Activated CD8-positive, alpha-beta memory T cell treated with anti-CD3 and anti-CD28 coated beads for 4 hours (primary cell): ENCODE results near the gene NLRP8.
"Not testable (repeated sequence)": the region's sequence is repeated elsewhere in the genome, so short reads cannot be mapped to it uniquely, and the experiment has no call there.

Experiments
- DNase-seq, 2 donors: peaks; one replicate each; pipeline ENCODE4 v3.0.0-alpha.2; 2020; ENCODE audit warnings: low read depth in 2 of 2

NLRP8 gene

DNA sequence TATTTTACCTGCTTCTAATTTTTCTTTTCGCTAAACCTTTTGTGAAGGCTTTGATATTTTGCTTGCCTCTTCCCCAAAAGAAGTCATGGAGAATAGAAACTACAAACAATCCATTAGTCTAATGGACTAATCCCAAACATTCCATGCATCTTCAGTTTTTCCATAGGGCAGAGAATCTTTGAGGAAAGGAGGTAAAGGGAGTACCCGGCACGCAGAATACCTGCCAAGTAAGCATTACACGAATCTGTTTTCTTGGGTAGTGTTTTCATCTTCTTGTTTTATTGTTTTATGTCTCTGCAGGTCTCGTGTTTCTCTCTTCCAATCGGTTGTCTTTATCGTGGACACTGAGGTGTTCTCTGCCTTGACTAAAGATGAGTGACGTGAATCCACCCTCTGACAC, at the start of gene NLRP8:
NLRP8 (plus strand) TSS at position 301 of the 400 bp plus-strand sequence.
- no peak for DNase-seq

DNA sequence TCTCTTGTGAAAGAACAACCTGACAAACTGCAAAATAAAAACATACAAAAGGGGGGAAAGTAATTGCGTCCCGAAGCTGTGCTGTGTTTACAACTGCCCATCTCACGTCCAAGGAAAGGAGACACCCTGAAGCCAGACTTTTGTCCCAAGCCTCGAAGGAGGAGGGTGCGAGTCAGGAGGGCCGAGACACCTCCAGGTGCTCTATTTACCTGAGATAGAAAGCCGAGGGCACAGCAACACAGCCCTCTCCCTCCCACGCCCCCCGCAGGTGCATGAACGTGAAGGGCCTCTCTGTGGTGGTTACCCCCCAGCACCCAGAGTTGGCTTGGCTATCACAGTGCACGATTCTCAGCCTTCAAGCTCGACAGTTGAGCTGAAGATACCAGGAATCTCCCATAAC, 48.7 kb upstream of the NLRP8 start:
- no peak for DNase-seq

DNA sequence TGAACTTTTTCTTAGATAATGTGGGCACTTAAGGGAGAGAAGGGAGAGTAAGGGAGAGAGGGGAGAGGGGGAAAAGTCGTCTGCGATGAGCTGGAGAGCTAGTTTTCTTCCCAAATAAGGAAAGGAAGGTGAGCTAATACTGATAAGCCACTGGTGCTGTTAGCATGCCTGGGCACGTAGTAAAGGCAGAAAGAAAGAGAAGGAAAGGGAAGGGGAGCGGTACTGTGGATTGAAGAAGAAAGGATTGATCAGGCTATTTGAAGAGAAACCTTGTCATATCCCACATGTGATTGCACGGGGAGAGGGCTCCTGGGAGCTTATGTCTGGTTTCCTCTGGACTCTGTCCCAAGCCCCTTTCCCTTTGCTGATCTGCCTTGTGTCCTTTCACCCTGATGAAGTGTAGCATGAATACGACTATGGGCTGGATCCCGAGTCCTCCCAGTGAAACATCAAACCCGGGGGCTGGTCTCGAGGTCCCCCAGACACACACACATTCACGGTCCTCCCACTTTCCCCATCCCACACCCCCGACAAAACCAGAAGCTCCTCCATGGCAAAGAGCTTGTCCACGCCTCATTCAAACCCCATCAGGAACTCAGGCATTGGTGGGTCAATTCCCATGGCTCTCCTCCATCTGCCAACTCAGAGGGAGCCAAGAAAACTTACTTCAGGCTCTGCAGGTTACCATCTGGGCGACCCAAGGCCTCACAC, 46.1 kb upstream of the NLRP8 start:
- no peak for DNase-seq

DNA sequence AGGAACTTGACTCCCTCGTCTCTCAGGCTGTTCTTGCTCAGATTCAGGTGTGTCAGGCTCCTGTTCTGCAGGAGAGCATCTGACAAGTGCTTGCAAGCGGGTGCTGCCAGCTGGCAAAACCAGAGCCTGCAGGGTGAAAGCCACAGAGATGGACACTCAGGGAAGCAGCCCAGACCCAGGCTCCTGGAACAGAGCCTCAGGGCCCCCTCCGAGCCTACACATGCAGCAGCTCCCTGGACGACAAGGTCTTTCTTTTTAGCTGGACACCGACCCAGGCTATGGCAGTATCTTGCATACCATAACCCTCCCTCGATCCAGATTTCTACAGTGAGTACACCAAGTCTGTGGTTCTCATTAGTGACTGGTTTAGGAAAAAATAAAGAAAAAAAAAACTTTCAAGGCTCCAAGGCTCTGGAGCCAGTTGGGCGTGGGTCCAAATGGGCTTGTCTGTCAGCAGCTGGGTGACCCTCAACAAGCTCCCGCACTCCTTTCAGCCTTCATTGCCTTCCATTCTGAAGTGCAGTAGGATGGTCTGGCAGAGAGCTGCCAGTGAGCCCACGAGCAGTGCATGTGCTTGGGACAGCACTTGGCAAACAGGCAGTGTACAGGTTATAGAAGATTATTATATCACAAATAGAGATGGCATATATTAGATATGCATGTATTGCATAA, 45.4 kb upstream of the NLRP8 start:
- DNase-seq, result no peak

DNA sequence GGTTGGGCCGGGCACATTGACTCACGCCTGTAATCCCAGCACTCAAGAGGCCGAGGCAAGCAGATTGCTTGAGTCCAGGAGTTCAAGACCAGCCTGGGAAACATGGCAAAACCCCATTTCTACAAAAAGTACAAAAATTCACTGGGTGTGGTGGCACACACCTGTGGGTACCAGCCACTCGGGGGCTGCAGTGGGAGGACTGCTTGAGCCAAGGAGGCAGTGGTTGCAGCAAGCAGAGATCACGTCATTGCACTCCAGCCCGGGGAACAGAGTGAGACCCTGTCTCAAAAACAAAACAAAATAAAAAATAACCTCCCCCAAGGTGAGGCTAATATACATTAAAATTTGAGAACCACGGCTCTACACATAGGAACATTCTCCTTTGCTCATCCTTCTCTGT, 40.3 kb upstream of the NLRP8 start:
- no peak for DNase-seq

DNA sequence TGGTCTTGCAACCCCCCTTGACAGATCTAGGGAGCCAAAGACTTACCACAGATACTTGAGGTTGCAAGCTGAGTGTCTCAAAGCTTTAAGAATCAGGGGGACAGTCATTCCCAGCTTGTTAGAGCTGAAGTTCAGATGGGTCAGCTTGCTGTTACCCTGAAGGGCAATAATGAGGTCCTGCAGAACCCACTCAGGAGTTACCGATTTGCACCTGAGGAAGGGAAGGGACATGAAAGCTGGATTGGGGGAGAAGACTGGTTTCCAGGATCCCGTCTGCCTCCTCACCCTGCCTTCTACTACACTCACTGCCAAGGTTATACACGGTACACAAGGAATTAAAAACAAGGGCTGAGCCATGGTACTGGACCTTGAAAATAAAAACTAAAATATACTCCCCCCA, 39.9 kb upstream of the NLRP8 start:
- DNase-seq, result no peak

DNA sequence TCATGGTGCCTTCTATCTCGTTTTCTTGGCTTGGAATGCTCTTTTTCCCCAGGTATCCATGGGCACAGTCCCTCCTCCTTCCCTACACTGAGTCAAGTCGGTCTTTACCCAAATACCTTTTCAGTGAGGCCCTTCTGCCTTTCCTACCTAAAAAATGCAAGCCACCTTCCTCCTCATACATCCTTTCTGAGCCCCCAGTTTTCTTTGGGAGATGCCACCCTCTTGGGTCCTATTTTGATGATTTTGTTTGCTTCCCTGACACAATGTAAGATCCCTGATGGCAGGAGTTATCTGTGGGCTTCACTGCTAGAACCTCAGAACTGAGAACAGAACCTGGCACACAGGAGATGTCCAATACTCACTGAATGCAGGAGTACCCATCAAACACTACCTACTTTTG, 37.8 kb upstream of the NLRP8 start:
- DNase-seq, result no peak

DNA sequence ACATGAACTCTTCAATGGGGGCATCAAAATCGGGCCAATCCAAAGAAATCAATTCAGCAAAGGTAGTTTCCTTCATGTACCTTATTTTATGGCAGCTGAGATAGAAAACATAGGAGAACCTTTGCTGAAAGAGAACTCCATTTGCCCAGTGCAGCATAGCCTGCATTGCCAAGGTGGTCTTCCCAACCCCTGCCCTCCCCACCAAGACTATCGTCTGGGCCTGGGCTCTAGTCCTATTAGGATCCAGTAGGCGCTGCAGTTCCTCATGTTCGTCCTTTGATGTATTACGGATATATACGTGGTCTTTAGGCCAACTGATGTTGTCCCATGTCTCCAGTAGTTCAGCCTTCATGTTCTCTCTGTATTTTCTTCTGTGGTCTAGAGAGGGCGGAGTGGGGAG, 34.7 kb upstream of the NLRP8 start:
- no peak for DNase-seq

DNA sequence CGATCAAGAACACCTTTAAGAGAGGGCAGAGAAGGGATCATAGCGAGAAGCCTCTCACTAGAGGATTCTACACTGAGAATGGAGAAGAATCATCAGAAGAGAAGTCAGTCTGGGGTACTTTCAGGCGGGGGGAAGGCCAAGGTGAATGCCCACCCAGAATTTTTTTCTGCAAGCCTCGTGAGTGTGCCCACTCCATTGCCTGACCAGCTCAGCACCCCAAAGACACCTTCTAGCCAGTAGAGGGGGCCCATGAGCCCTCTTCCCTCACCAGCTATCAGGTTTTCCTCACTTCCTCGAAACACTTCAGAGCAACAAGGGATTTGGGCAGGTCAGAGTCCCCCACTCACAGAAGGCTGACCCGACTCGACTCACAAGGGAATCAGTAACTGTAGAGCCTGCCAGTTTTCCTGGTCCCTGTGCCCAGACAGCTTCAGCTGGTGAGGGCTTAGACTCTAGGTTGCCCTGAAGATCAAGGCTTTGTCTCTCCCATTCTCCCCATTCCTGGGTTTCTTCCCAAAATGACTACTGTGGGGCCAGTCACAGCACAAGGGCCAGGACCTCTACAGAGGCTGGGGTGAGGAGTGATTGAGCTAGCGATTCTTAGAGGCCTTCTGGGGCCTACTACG, 33.9 kb upstream of the NLRP8 start:
- no peak for DNase-seq

DNA sequence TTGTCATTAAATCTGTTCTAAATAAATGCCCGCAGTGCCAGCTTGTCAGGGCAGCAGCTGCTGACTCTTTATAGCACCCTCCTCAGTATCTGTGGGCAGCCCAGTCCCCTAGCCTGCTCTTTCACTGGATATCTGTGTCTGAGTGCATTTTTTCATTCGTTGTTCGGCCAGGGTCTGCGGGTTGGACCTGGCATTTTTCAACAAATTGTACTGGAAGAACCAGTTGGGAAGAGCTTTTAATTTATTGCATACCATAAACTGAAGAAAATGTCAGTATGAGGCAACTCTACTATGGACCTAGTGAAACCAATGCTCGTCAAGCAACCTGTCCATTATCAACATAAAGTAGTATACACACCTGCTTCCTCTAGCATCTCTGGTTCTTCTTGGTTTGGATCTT, 24.1 kb upstream of the NLRP8 start:
- DNase-seq, result no peak

DNA sequence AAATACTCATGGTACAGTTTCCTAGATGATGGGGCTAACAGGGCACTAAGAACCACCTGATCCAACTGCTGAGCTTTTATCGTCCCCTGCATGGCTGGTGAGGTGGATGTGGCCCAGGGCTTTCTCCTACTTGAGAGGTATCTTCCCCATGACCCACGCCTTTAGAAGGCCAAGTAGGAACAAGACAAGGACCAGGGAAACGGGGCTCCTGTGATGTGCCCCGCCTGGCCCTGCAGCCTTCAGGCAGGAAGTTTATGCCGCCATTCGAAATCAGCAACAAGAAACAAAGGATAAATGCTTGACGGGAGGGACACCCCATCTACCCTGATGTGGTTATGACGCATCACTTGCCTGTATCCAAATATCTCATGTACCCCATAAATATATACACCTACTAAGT, 19.6 kb upstream of the NLRP8 start:
- DNase-seq, result no peak

DNA sequence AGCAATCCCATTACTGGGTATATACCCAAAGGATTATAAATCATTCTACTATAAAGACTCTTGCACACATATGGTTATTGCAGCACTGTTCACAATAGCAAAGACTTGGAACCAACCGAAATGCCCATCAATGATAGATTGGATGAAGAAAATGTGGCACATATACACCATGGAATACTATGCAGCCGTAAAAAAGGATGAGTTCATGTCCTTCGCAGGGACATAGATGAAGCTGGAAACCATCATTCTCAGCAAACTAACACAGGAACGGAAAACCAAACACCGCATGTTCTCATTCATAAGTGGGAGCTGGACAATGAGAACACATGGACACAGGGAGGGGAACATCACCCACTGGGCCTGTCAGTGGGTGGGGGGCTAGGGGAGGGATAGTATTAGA, 18.4 kb upstream of the NLRP8 start:
- DNase-seq, result not testable (repeated sequence)

DNA sequence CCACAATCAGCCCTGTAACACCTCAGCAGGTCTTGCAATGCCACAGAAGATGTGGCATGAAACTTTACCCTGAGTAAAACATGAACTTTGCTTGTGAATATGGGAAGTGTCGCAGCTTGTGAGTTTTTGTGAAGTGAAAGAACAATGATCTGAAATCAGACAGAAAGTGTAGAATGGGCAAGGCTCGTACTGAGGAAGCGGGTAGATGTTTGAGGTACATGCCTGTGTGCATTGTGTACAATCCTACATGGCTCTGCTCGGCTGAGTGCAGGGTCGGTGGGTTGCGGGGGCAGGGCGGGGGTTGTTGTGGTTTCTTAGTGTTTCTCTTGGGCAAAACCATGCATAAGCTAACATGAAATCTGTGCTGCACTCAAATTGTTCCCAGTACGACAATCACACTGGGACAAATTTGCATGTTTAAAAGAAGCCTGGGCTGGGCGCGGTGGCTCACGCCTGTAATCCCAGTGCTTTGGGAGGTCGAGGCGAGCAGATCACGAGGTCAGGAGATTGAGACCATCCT, 16.6 kb upstream of the NLRP8 start:
- DNase-seq, result no peak

DNA sequence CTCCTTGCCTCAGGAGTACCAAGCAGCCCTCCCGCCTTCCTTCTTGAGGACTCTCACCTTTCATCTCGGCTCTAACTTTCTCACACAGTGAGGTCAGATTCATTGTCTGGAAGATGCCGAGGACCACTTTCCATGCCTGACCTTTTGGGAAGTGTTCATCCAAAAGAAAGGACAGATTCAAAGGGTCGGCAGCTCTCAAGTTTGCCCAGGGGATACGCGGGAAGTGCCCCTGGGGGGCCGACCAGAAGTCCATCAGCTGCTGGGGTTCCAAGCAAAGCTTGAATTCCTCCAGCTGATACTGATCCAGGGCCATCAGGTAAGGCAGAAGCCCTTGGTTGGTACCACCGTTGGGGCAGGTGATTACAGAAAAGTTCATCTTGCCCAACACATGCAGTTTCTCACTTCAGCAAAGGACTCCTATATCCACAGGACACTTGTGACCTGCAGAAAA, 15.7 kb upstream of the NLRP8 start, which contains the start of gene NLRP13:
NLRP13 (minus strand) TSS at position 401 of the 451 bp plus-strand sequence; CDS start at position 376, 25 bp downstream.
- no peak for DNase-seq

DNA sequence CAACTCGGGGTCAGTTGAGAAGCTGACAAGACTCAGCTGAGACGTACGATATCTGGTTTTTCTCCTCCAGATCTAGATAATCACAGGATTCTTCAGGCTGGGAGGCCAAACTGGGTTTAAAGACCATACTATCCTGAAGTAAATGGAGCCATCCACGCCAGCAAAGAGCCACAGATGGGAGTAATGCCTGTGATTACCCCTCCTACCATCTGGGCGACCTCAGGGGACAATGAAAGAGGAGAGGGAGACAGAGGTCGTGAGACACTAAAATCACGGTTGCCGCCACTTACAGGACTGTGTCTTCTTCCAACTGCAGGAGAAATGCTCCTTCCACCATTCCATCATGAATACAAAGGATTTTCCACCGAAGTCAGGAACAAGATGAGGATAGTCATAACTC, 12.4 kb upstream of the NLRP8 start:
- DNase-seq, result no peak

DNA sequence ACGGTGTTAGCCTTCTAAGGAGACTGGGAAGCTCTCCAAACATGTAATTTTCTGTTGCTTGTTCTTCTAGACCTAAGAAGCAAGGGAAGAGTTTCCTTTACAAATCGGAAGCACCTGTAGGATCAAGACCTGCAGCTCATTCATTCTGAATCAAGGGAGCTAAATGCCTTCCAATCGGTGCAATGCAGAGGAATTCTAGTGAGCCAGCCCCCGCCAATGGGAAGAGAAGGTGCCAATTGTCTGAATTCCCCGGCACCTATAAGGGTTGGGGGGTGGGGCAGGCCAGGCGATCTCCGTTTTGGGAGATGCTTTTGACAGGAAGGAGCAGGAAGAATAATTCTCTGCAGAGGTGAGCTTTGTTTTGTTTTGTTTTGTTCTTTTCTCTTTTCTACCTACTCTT, 8.4 kb upstream of the NLRP8 start:
- DNase-seq, result no peak

DNA sequence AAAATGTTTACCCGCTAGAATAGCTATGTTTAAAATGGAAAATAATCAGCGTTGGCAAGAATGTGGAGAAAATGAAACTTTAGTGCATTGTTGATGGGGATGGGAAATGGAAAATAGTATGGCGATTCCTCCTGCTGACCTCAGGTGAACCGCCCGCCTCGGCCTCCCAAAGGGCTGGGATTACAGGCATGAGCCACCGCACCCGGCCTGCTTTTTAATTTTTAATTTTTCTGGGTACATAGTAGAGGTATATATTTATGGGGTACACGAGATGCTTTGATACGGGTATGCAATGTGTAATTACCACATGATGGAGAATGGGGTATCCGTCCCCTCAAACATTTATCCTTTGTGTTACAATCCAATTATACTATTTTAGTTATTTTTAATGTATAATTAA, 7.3 kb upstream of the NLRP8 start:
- no peak for DNase-seq

DNA sequence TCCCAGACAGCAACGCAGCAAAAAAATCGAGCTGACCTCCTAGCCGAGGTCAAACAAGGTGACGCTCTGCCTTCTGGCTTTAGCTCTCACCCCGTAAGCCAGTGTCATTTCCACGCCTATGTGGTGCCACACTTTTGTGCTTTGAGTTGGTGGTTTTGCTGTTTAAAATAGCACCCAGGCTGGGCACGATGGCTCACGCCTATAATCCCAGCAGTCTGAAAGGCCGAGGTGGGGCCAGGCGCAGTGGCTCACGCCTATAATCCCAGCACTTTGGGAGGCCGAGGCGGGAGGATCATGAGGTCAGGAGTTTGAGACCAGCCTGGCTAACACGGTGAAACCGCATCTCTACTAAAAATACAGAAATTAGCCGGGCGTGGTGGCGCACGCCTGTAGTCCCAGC, 2.9 kb downstream of the NLRP8 start:
- DNase-seq, result not testable (repeated sequence)

DNA sequence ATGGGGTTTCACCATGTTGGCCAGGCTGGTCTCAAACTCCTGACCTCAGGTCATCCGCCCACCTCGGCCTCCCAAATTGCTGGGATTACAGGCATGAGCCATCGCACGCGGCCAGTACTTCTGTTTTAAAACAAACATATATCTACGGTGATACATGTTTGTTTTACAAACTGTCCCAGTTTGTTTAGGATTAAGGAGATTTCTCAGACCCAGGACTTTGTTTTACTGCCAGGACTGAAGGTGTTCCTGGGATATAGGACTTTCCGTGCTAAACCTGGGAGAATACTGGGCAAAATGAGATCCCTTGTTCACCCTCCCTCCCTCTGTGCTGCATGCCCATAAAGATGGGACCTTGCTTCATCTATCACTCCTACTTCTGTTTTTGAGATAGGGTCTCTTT, 8.8 kb downstream of the NLRP8 start:
- no peak for DNase-seq

DNA sequence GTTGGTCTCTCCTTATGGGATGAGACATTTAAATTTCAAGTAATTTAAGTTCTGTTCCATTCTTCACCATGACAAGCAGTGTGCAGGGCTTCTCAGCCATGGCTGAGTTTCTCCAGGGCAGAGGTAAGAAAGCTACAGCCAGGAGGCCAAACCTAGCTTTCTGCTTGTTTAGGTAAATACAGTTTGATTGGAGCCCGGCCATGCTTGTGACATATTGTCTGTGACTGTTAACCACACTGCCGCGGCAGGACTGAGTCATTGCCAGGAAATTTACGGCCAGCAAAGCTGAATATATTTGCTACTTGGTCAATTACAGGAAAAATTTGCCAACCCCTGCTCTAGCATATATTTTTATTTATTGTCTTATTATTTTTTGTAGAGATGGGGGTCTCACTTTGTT, 10.7 kb downstream of the NLRP8 start:
- DNase-seq, result no peak

DNA sequence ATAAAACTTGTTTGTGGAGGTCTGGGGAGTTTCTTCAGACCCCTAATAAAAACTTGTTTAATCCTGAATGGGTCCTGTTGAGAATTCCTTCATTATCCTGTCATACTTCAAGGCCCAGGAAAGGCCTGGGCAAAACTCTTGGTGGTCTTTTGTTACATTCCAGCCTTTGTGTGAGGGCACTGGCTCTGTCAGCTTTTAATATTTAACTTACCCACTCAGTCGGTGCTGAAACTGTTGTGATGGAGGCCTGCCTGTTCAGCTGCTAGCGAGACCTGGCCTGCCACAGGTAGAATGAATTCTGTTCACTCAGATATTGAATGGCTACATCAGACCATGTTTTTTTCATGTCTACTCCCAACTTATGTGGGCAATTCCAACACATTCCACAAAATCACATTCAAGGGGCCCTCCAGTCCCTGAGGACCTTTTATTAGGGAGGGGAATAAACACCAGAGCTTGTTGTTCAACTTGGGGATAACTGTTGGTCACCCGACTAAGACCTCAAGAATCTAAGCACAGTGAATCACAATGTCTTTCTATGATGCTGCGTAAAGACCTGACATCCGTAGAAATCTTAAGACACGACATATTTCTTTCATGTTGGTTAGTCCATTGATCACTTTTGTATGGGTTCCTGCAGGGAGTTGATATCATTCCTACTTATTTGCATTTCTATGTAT, 12.5 kb downstream of the NLRP8 start:
- DNase-seq, result no peak

DNA sequence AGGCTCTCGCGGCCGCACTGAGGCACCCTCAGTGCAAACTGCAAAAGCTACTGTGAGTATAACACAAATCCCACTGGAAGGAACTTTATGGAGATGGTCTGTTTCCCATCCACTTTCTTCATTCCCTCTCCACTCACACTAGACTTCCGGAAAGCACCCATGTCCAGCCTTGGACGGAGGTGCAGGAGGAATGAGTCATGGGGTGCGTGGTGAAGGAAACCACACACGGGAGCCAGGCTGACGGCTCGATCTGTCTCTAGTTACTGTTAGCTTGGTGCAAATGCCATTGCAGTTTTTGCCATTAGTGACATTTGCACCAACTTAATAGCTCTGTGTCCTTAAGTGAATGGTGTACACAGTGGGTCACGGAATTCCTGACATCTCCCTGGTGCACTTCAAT, 14.6 kb downstream of the NLRP8 start:
- DNase-seq, result no peak
